ENCODE results near the gene TWIST2.

DNA sequence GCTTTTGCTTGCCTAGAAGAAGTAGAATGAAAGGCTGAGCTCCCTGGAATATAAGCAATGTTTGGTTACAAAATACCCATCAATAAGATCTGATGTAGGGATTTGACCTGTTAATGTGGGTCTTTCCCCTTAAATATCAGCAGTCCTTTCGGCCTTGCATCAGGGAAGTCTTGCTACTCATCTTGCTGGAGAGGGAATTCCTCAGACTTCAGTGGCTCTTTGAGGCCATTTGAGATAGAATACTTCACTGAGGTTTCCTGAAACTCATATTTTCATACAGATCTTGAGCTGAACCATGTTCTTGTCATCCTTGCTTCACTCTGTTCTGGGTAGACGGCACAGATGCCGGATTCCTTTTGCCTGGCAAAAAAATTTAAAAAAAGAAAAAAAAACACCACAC, 3.9 kb downstream of the TWIST2 start:
- TF ChIP-seq, protein P1, sequence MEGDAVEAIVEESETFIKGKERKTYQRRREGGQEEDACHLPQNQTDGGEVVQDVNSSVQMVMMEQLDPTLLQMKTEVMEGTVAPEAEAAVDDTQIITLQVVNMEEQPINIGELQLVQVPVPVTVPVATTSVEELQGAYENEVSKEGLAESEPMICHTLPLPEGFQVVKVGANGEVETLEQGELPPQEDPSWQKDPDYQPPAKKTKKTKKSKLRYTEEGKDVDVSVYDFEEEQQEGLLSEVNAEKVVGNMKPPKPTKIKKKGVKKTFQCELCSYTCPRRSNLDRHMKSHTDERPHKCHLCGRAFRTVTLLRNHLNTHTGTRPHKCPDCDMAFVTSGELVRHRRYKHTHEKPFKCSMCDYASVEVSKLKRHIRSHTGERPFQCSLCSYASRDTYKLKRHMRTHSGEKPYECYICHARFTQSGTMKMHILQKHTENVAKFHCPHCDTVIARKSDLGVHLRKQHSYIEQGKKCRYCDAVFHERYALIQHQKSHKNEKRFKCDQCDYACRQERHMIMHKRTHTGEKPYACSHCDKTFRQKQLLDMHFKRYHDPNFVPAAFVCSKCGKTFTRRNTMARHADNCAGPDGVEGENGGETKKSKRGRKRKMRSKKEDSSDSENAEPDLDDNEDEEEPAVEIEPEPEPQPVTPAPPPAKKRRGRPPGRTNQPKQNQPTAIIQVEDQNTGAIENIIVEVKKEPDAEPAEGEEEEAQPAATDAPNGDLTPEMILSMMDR (IDR thresholded peaks at IDR 0.05), result no peak
- no peak for TF ChIP-seq POLR2A (IDR thresholded peaks at IDR 0.05)
